HEK293T (cell line): ENCODE results near the gene CDH12.

Source experiments
- CTBP1 ChIP-seq: fragments of 450-650 bp; IDR thresholded peaks from 2 replicates; pipeline ENCODE4 v1.6.1; 2016; ENCODE audit warnings: borderline replicate concordance
- ELF4 ChIP-seq: fragments of 450-650 bp; IDR thresholded peaks from 2 replicates; pipeline ENCODE4 v1.6.1; 2017; ENCODE audit warnings: antibody characterized with exemption
- FOXA1 ChIP-seq: fragments of 450-650 bp; IDR thresholded peaks from 2 replicates; pipeline ENCODE4 v1.6.1; 2016; ENCODE audit warnings: mild to moderate bottlenecking
- FOXK2 ChIP-seq: fragments of 450-650 bp; IDR thresholded peaks from 2 replicates; pipeline ENCODE4 v1.6.1; 2016; ENCODE audit warnings: mild to moderate bottlenecking
- SP1 ChIP-seq: fragments of 450-650 bp; IDR thresholded peaks from 2 replicates; pipeline ENCODE4 v1.6.1; 2017

DNA sequence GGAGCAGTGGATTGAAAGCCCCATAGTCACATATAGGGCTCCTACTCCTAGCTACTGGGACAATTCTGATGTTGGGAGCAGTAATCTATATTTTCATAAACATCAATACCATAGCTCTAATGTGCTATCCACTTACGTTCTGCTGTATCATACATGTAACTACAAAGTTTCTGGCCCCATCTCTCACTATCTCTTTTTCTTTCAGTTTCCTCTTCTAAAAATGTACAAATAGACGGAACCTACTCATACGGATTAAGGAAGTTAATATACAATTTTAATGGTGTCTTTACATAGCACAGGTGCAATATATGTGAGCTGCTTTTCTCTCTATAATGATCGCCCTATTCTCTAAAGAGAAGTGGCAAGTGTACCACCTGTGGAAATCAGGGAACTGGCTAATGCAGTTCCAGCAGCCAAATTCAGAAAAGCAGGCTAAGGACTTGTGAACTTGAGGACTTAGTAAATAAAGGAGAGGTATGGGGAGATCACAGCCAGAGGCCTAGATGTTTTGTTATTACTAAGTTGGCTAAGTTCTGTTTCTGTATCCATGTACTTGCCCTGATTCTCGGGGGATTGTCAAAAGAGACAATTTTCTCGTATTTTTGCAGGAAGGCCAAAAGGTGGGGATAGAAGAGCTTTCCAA is 1021.9 kb downstream of the CDH12 start:
- TF ChIP-seq SP1 (no peak), CTBP1 (no peak), ELF4 (no peak), FOXA1 (no peak), FOXK2 (no peak)
